Measurements from ENCODE around the gene TBC1D10A. TPM values are rescaled to one million over a fixed set of nuclear protein-coding genes. Genes with fewer than 3 reads are reported as not detected.

Gene TBC1D10A
- total RNA-seq, 2 experiments from 2014 or later, result 37.9 to 41.6 TPM

DNA sequence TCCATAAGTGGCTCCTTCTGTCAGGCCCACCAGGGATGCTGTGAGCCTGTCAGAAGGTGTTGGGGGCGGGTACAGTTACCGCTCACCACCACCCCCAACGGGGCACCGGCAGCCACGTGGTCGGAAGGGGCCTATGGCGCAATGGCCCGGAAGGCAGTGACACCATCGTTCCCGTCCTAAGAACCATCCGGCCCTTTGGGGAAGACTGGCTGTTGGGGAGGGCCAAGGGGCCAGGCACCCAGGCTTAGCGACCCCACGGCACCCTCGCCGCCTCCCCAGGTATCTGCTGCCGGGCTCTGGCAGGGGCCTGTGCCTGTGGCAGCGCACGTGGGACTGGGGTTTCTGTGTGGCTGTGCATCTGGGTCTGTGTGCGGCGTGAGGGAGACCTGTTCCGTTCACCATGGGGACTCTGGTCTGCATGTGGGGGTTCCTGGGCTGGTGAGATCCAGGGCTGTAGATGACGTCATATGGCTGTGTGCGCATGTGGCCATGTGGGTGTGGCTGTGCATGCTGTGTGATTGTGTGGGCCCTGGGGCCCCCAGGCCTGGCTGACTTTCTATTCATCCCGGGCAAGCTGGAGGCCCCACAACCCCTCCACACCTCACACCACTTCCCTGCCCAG lies 60.8 kb downstream of the TBC1D10A start:
- peak; percentile 88 for DNase-seq
- Mint-ChIP-seq H3K27ac (peak overlapping the region; percentile 100), H3K36me3 (ENCODE audit: low read depth) (peaks cover 80% of the 10 kb centered on the region), H3K4me1 (peaks cover 67% of the 10 kb centered on the region), H3K27me3 (no peaks in the 10 kb centered on the region), H3K9me3 (no peaks in the 10 kb centered on the region), H3K4me3 (peak overlapping the region; percentile 99)
- ChIA-PET POLR2A (interaction anchor here (0.9 to 8.9 kb wide), 7 partner anchors 17 to 161 kb away, joined by 3 to 253 read pairs (median 15); partner anchors contain the start of genes CASTOR1, CCDC157 and SF3A1), CTCF (interaction anchor here (0.6 to 5.9 kb wide), 3 partner anchors 11 to 22 kb away, joined by 3 to 50 read pairs (median 36); partner anchors contain the start of gene CASTOR1)

DNA sequence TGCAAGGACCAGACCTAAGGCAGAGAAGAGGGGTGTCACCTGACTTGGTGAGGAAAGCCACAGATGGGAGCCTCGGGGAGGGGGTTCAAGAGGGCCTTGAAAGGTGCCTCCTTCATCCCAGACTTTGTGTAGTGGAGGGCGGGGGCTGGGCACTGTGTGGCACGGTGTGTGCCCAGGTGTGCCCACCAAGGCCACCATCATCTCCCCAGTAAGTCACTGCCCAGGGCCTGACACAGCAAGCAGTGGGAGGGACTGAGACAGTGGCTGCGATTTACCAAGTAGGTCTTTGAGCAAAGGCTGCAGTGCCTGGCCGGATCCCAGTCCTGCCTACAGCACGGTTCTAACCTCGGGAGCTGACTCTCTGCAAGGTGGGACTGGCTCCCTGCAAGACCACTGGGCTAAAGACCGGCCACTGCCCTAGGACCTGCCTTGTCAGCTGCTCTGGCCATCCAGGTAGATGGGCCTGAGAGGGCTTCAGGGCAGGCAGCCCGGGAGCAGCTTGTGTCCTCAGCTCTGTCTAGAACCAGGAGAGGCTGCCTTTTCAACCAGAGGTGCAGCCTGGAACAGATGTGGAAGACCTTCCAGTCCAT lies 61.5 kb downstream of the TBC1D10A start:
- peaks cover 76% of the 10 kb centered on the region for H3K36me3 Mint-ChIP-seq (ENCODE audit: low read depth)
- no peaks in the 10 kb centered on the region for H3K27me3 Mint-ChIP-seq
- peak overlapping the region; percentile 99 for H3K4me3 Mint-ChIP-seq
- H3K27ac Mint-ChIP-seq, result peak overlapping the region; percentile 100
- peaks cover 67% of the 10 kb centered on the region for H3K4me1 Mint-ChIP-seq
- DNase-seq, result no peak
- ChIA-PET POLR2A (interaction anchor here (0.8 to 8.9 kb wide), 8 partner anchors 18 to 160 kb away, joined by 3 to 253 read pairs (median 10); partner anchors contain the start of genes CASTOR1, CCDC157 and SF3A1), CTCF (interaction anchor here (1.4 to 5.9 kb wide), 3 partner anchors 23 to 160 kb away, joined by 4 to 50 read pairs (median 13); partner anchors contain the start of genes CASTOR1 and RNF215)
- H3K9me3 Mint-ChIP-seq, result no peaks in the 10 kb centered on the region

DNA sequence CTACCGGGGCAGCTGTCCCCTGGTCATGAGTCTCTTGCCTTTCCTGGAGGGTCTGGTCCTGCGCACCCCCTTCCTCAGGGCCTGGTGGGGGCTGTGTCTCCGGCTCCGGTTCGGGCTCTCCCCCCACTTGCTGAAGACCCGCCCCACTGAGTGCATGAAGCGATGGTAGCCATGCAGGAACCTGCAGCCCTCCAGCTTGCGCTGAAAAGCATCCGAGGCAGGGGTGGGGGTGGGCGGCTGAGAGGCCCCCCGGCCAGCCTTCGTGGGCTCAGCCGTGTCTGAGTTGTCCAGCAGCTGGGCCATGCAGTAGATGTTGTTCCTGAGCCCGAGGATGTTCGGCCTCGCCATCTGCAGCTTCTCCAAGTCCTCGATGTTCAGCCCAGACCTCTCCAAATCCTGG lies 62.9 kb downstream of the TBC1D10A start:
- H3K36me3 Mint-ChIP-seq (ENCODE audit: low read depth), result peaks cover 63% of the 10 kb centered on the region
- POLR2A ChIA-PET, result interaction anchor here (1.1 to 8.9 kb wide), 9 partner anchors 19 to 159 kb away, joined by 3 to 253 read pairs (median 5); partner anchors contain the start of genes CASTOR1 and RNF215

DNA sequence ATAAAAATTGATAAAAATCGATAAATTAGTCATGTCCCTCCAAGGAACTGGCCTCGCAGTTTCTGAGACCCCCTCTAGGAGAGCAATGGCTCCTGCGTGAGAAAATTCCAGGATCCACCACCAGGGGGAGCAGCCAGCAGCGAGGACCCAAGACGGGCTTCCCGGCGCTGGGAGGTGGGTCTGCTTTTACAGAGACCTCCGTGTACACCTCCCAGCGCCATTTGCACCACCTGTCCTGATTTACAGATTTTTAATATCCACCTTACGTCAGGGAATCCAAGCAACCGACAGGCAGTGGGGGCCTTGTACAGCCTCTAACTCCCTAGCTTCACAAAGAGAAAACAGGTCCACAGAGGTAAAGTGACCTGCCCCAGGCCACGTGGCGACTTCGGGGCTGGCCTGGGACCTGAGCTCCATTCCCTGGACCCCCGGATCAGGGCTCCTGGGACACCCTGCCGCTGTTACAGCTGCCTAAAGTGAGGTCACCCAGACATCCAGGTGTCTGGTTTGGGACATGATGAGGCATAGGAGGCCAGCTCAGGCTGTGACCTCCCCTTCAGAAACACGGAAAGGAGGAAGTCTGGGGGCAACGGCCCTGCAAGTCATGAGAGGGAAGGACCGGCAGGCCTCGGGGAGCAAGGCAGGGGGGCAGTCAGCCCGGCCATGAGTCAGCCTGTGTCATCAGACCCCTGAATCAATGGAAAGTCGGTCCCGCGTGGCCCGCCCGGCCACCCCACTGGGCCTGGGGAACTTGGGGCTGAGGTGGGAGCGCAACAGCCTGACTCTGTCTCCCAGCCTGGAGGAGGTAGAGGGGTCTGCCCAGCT lies 63.6 kb downstream of the TBC1D10A start:
- Mint-ChIP-seq H3K27ac (peak overlapping the region; percentile 80), H3K36me3 (ENCODE audit: low read depth) (peaks cover 55% of the 10 kb centered on the region), H3K27me3 (no peaks in the 10 kb centered on the region), H3K4me3 (peak overlapping the region; percentile 99), H3K9me3 (no peaks in the 10 kb centered on the region), H3K4me1 (peaks cover 62% of the 10 kb centered on the region)
- ChIA-PET POLR2A (interaction anchor here (1.1 to 8.9 kb wide), 9 partner anchors 11 to 158 kb away, joined by 3 to 253 read pairs (median 5); partner anchors contain the start of genes CASTOR1 and RNF215), CTCF (interaction anchor here (0.9 to 5.9 kb wide), 13 partner anchors 15 to 156 kb away, joined by 3 to 50 read pairs (median 6); partner anchors contain the start of genes CASTOR1, RNF215 and TBC1D10A)
- DNase-seq, result peak; percentile 81

More for the DNA sequence above, 62.9 kb downstream of the TBC1D10A start:
- Mint-ChIP-seq H3K4me1 (peaks cover 63% of the 10 kb centered on the region), H3K27ac (peak overlapping the region; percentile 100), H3K27me3 (no peaks in the 10 kb centered on the region), H3K9me3 (no peaks in the 10 kb centered on the region), H3K4me3 (peak overlapping the region; percentile 99)
- CTCF ChIA-PET, result interaction anchor here (0.7 to 5.9 kb wide), 9 partner anchors 14 to 157 kb away, joined by 3 to 50 read pairs (median 9); partner anchors contain the start of genes CASTOR1 and RNF215
- DNase-seq, result no peak

DNA sequence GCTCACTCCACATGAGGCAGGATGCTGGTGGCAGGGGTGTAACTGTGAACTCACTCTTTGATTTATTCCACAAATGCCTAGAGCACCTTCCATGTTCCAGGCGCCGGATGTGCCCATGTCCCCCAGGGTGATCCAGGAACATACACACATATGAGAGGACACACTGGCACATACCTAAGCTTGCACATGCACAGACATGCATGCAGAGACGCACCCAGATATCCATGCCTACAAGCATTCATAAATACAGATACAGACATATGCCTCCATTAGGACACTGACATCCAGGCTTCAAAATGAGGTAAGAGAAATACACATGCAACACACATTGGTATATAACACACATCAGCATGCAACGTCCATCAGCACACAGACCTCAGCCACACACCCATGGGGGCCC lies 64.6 kb downstream of the TBC1D10A start:
- peaks cover 54% of the 10 kb centered on the region for H3K4me1 Mint-ChIP-seq
- H3K36me3 Mint-ChIP-seq (ENCODE audit: low read depth), result peaks cover 55% of the 10 kb centered on the region
- H3K27me3 Mint-ChIP-seq, result no peaks in the 10 kb centered on the region
- no peak for DNase-seq
- ChIA-PET CTCF (interaction anchor here (3.4 to 5.9 kb wide), 2 partner anchors 26 to 125 kb away, joined by 13 to 50 read pairs; partner anchors contain the start of genes CASTOR1 and RNF215), POLR2A (interaction anchor here (1.0 to 2.6 kb wide), 5 partner anchors 19 to 154 kb away, joined by 3 to 15 read pairs (median 4); no protein-coding TSS in a partner anchor)
- H3K27ac Mint-ChIP-seq, result peak overlapping the region; percentile 80
- no peaks in the 10 kb centered on the region for H3K9me3 Mint-ChIP-seq
- peak overlapping the region; percentile 68 for H3K4me3 Mint-ChIP-seq

DNA sequence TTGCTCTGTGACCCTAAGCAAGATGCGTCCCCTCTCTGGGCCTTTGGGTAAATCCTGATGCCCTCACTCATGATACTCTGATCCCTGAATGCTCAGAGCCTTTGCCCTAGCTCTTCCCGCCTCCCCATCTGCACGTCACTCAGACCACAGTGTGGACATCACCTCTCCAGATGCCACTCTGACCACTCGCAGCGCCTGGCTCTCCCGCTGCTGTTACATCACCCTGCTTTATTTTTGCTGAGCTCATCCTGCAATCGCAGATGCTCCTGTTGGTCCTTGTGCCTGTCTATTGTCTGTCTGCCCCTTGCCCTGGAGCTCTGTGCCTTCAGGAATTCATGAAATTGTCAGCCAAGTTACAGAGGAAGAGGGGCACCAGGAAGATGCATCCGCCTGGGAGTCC lies 65.6 kb downstream of the TBC1D10A start:
- Mint-ChIP-seq H3K27me3 (no peaks in the 10 kb centered on the region), H3K27ac (peak overlapping the region; percentile 80), H3K9me3 (no peaks in the 10 kb centered on the region), H3K36me3 (ENCODE audit: low read depth) (peaks cover 50% of the 10 kb centered on the region), H3K4me1 (peaks cover 60% of the 10 kb centered on the region), H3K4me3 (no peak overlapping the region)
- no peak for DNase-seq
- ChIA-PET CTCF (interaction anchor here (0.6 to 5.9 kb wide), 6 partner anchors 16 to 154 kb away, joined by 3 to 50 read pairs (median 4); partner anchors contain the start of gene CASTOR1), POLR2A (interaction anchor here (0.8 to 2.6 kb wide), 12 partner anchors 9 to 153 kb away, joined by 3 to 15 read pairs (median 3); no protein-coding TSS in a partner anchor)

DNA sequence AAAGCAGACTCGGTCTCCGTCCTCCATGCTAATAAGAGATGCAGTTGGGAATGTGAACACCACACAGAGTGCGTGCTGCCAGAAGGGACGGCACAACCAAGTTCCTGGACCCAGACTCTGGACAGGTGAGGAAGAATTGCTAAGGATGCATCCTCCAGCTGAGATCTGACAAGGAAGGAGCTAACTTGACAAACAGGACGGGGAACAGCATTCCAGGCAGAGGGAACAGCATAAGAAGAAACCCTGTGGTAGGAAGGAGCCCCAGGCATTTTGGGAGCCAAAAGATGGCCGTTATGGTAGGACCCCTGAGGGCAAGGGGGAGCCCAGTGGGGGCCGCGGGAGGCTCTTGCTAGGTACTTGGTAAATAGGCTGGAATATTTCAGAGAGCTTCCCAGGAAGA lies 66.1 kb downstream of the TBC1D10A start:
- ChIA-PET POLR2A (interaction anchor here (0.7 to 2.6 kb wide), 11 partner anchors 10 to 156 kb away, joined by 3 to 15 read pairs (median 4); no protein-coding TSS in a partner anchor), CTCF (interaction anchor here (1.0 to 5.9 kb wide), 5 partner anchors 23 to 153 kb away, joined by 3 to 50 read pairs (median 4); partner anchors contain the start of gene CASTOR1)
- no peaks in the 10 kb centered on the region for H3K27me3 Mint-ChIP-seq
- no peaks in the 10 kb centered on the region for H3K9me3 Mint-ChIP-seq
- peaks cover 46% of the 10 kb centered on the region for H3K36me3 Mint-ChIP-seq (ENCODE audit: low read depth)
- no peak for DNase-seq
- H3K27ac Mint-ChIP-seq, result no peak overlapping the region
- H3K4me1 Mint-ChIP-seq, result peaks cover 60% of the 10 kb centered on the region
- no peak overlapping the region for H3K4me3 Mint-ChIP-seq

DNA sequence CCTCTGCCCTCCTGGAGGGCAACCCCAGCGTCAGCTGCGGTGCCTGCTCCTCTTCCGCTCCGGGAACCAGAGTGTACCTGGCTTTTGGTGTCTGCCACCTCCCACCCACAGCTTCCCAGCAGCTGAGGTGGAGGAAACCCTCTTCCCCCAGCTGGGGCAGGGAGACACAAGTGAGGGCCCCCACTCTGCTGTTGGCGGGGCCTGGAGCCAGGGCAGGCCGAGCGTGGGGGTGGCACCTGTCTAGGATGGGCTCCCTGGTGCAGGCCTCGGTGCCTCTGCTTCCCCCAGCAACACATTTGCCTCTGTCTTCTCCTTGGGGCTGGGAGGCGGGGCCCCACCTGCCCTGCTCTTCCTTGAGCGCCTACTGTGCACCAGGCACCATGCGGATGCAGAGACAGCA lies 66.5 kb downstream of the TBC1D10A start:
- Mint-ChIP-seq H3K27me3 (no peaks in the 10 kb centered on the region), H3K9me3 (no peaks in the 10 kb centered on the region), H3K4me3 (no peak overlapping the region), H3K27ac (no peak overlapping the region), H3K36me3 (ENCODE audit: low read depth) (peaks cover 42% of the 10 kb centered on the region), H3K4me1 (peaks cover 59% of the 10 kb centered on the region)
- CTCF ChIA-PET, result interaction anchor here (1.2 to 1.5 kb wide), 3 partner anchors 23 to 153 kb away, joined by 3 to 9 read pairs (median 4); no protein-coding TSS in a partner anchor
- no peak for DNase-seq
- POLR2A ChIA-PET, result interaction anchor here (0.7 to 2.6 kb wide), 7 partner anchors 10 to 155 kb away, joined by 3 to 15 read pairs (median 6); no protein-coding TSS in a partner anchor

DNA sequence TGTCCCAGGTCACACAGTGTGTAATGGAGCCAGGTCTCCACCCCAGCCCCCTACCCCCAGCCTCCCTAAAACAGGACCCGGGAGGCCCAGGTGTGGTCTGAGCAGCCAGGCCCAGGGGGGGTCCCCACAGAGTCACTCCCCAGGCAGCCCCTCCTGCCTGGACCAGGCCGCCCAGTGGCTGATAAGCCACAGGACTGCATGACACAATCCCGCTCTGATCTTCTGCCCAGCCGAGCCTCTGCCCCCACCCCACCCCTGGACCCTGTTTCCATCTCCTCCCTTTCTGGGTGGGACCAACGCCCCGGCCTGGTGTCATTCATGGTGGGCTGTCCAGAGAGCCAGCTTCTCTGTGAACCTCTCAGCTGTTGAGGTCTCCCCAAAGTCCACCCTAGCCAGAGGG lies 72.4 kb downstream of the TBC1D10A start:
- Mint-ChIP-seq H3K4me1 (peaks cover 62% of the 10 kb centered on the region), H3K9me3 (no peaks in the 10 kb centered on the region), H3K27ac (no peak overlapping the region), H3K27me3 (no peaks in the 10 kb centered on the region), H3K36me3 (ENCODE audit: low read depth) (no peaks in the 10 kb centered on the region), H3K4me3 (no peak overlapping the region)
- no peak for DNase-seq
- CTCF ChIA-PET, result interaction anchor here (2.4 kb wide), 1 partner anchor 149 kb away, joined by 76 read pairs; no protein-coding TSS in a partner anchor
- POLR2A ChIA-PET, result no interaction called here

DNA sequence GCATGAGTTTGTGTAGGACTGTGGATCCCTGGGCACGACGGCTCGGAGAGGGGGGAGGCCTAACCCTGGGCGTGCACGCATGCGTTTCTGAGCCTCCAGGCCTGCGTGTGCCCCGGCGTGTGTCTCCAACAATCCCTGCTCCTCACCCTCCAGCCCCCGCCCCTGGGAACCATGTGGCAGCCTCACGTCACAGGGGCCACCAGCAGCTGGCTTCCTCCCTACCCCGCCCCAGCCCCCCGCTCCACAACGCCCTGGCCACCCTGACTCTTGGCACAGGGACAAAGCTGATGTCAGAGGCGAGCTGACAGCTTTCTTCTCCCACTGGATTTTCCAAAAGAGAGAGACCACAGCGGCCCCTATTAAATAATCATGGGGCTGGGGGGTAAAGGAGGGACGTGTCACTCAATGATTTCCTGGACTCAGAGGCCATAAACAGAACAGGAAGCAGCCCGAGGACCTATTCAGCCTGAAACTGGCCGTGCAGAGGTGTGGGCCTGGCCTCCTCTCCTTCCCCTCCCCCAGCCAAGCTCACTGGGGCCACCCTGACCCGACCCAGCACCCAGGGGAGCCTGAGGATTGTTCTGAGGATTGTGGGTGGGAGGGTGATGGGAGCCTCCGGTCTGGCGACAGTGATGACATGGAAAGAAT lies 73.4 kb downstream of the TBC1D10A start:
- Mint-ChIP-seq H3K27me3 (no peaks in the 10 kb centered on the region), H3K9me3 (no peaks in the 10 kb centered on the region), H3K4me3 (no peak overlapping the region), H3K4me1 (peaks cover 63% of the 10 kb centered on the region), H3K36me3 (ENCODE audit: low read depth) (no peaks in the 10 kb centered on the region), H3K27ac (no peak overlapping the region)
- no peak for DNase-seq
- CTCF ChIA-PET, result interaction anchor here (1.0 kb wide), 1 partner anchor 145 kb away, joined by 3 read pairs; no protein-coding TSS in a partner anchor
- POLR2A ChIA-PET, result interaction anchor here (1.0 kb wide), 1 partner anchor 37 kb away, joined by 4 read pairs; no protein-coding TSS in a partner anchor

DNA sequence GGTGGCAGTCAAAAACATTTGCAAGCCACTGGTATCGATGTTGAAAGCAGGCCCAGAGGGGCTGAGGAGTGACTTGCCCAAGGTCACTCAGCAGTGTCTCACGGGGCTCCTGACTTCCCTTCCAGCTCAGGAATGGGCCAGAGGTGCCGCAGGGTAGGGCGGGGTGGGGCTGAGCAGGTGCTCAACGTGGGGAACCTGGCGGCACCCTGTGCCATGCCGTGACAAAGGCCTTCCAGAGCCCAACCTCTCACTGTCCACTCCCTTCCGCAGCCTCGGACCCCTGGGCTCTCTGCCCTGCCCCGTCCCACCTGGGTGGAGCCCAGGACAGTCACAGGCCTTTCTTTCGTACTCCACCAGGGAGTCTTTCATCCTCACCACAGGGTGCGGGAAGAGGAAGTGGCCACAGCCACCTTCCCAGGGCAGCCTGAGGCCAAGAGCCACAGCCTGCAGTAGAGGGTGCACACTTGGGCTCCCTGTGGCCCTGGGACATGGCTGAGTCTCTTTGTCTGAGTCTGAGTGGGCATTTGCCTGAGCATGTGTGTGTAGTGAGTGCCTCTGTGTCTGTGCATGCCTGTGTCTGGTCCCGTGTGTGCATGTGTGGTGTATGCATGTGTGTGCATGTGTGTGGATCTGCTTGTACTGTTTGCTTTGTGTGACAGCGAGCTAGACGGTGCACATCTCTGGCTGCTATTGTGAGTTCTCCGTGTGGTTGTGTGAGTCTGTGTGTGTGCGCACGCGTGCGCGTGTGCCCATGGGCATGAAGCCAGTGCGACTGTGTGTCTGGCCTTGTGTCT lies 74.1 kb downstream of the TBC1D10A start:
- H3K27me3 Mint-ChIP-seq, result no peaks in the 10 kb centered on the region
- no peaks in the 10 kb centered on the region for H3K9me3 Mint-ChIP-seq
- ChIA-PET POLR2A (interaction anchor here (1.0 kb wide), 1 partner anchor 38 kb away, joined by 4 read pairs; no protein-coding TSS in a partner anchor), CTCF (interaction anchor here (1.0 kb wide), 1 partner anchor 145 kb away, joined by 3 read pairs; no protein-coding TSS in a partner anchor)
- H3K4me3 Mint-ChIP-seq, result no peak overlapping the region
- H3K4me1 Mint-ChIP-seq, result peaks cover 65% of the 10 kb centered on the region
- H3K27ac Mint-ChIP-seq, result no peak overlapping the region
- DNase-seq, result no peak
- no peaks in the 10 kb centered on the region for H3K36me3 Mint-ChIP-seq (ENCODE audit: low read depth)

Measured in activated CD4-positive, alpha-beta memory T cell treated with anti-CD3 and anti-CD28 coated beads, Interleukin-2, amount 10 ng/mL, durations not matched to agents 7 days and 5 days (primary cell).